ENCODE data around the gene RNASE13. TPM values are rescaled to one million over a fixed set of nuclear protein-coding genes. Genes with fewer than 3 reads are reported as not detected.
"Not testable (repeated sequence)": the region's sequence is repeated elsewhere in the genome, so short reads cannot be mapped to it uniquely, and the experiment has no call there.

The RNASE13 gene
- total RNA-seq, 1 donor from 2014 or later: not detected

- peaks cover 29% of the 10 kb centered on the region for H3K27me3 Mint-ChIP-seq
- H3K9me3 Mint-ChIP-seq: no peaks in the 10 kb centered on the region
- H3K4me3 Mint-ChIP-seq: no peak overlapping the region
- no peak for DNase-seq
- no peaks in the 10 kb centered on the region for H3K4me1 Mint-ChIP-seq
- TF ChIP-seq, protein P1, sequence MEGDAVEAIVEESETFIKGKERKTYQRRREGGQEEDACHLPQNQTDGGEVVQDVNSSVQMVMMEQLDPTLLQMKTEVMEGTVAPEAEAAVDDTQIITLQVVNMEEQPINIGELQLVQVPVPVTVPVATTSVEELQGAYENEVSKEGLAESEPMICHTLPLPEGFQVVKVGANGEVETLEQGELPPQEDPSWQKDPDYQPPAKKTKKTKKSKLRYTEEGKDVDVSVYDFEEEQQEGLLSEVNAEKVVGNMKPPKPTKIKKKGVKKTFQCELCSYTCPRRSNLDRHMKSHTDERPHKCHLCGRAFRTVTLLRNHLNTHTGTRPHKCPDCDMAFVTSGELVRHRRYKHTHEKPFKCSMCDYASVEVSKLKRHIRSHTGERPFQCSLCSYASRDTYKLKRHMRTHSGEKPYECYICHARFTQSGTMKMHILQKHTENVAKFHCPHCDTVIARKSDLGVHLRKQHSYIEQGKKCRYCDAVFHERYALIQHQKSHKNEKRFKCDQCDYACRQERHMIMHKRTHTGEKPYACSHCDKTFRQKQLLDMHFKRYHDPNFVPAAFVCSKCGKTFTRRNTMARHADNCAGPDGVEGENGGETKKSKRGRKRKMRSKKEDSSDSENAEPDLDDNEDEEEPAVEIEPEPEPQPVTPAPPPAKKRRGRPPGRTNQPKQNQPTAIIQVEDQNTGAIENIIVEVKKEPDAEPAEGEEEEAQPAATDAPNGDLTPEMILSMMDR (IDR thresholded peaks at IDR 0.05): no peak
- no peaks in the 10 kb centered on the region for H3K36me3 Mint-ChIP-seq (ENCODE audit: low read depth)
- ATAC-seq (ENCODE audit: low read depth): no peak
- intact Hi-C loops (cut with micrococcal nuclease): no loop called here
- no peak overlapping the region for H3K27ac Mint-ChIP-seq
- POLR2A ChIA-PET: interaction anchor here (1.3 to 1.9 kb wide), 2 partner anchors 60 to 93 kb away, joined by 3 to 4 read pairs; no protein-coding TSS in a partner anchor
- CTCF ChIA-PET: interaction anchor here (1.1 to 12.2 kb wide), 5 partner anchors 21 to 95 kb away, joined by 3 to 257 read pairs (median 15); partner anchors contain the start of genes TMEM253 and ZNF219
Observed at GRCh38 chr14:21011136-21011535, 23.5 kb downstream of the RNASE13 start.

DNA sequence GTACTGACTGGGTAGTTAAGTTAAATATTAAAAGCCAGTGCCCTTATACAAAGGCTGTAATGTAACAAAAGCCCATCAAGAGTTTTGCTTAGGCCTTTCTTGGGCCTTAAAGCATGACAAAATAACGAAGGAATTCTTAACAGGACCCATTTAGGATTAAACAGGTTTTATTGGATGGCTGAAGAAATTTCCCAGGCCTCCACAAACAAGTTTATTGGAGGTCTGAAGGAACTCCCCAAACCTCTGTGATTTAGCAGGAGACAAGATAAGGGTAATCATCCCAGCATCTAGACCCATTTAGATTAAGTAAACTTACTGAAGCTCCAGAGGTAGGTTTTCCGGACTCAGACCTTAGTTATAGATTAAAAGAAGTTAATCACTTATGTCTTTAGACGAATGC is 24.9 kb downstream of the RNASE13 start:
- intact Hi-C loops (cut with micrococcal nuclease); H3K9me3 Mint-ChIP-seq; H3K4me1 Mint-ChIP-seq; H3K27ac Mint-ChIP-seq; DNase-seq; POLR2A ChIA-PET; ATAC-seq (ENCODE audit: low read depth); H3K4me3 Mint-ChIP-seq; H3K36me3 Mint-ChIP-seq (ENCODE audit: low read depth): not testable (repeated sequence)
- CTCF ChIA-PET: interaction anchor here (12.2 kb wide), 1 partner anchor 97 kb away, joined by 257 read pairs; the partner anchor contains the start of gene TMEM253
- peaks cover 22% of the 10 kb centered on the region for H3K27me3 Mint-ChIP-seq

GRCh38 chr14:21003788-21004346 is 30.7 kb downstream of the RNASE13 start:
- H3K36me3 Mint-ChIP-seq (ENCODE audit: low read depth): no peaks in the 10 kb centered on the region
- DNase-seq (no peak), ATAC-seq (ENCODE audit: low read depth) (no peak)
- no peak overlapping the region for H3K27ac Mint-ChIP-seq
- ChIA-PET POLR2A (no interaction called here), CTCF (interaction anchor here (1.3 to 4.0 kb wide), 3 partner anchors 9 to 33 kb away, joined by 4 to 18 read pairs (median 4); no protein-coding TSS in a partner anchor)
- no peaks in the 10 kb centered on the region for H3K4me1 Mint-ChIP-seq
- no peak overlapping the region for H3K4me3 Mint-ChIP-seq
- TF ChIP-seq, protein P1 (IDR thresholded peaks at IDR 0.05): no peak
- H3K27me3 Mint-ChIP-seq: no peaks in the 10 kb centered on the region
- intact Hi-C loops (cut with micrococcal nuclease): no loop called here
- no peaks in the 10 kb centered on the region for H3K9me3 Mint-ChIP-seq

GRCh38 chr14:21001218-21001617 is 33.4 kb downstream of the RNASE13 start:
- intact Hi-C loops (cut with micrococcal nuclease): no loop called here
- POLR2A ChIA-PET: interaction anchor here (0.6 kb wide), 1 partner anchor 478 kb away, joined by 6 read pairs; no protein-coding TSS in a partner anchor
- Mint-ChIP-seq H3K27me3 (no peaks in the 10 kb centered on the region), H3K4me1 (no peaks in the 10 kb centered on the region), H3K27ac (no peak overlapping the region), H3K9me3 (no peaks in the 10 kb centered on the region), H3K36me3 (ENCODE audit: low read depth) (peaks cover 16% of the 10 kb centered on the region), H3K4me3 (no peak overlapping the region)
- no peak for ATAC-seq (ENCODE audit: low read depth)
- CTCF ChIA-PET: interaction anchor here (1.4 kb wide), 1 partner anchor 13 kb away, joined by 5 read pairs; no protein-coding TSS in a partner anchor
- TF ChIP-seq, protein P1 (IDR thresholded peaks at IDR 0.05): no peak
- no peak for DNase-seq

- POLR2A ChIA-PET: no interaction called here
- ATAC-seq (ENCODE audit: low read depth) (no peak), DNase-seq (no peak)
- TF ChIP-seq, protein P1 (IDR thresholded peaks at IDR 0.05): no peak
- Mint-ChIP-seq H3K4me1 (no peaks in the 10 kb centered on the region), H3K27ac (no peak overlapping the region), H3K4me3 (no peak overlapping the region), H3K9me3 (no peaks in the 10 kb centered on the region), H3K36me3 (ENCODE audit: low read depth) (peaks cover 33% of the 10 kb centered on the region), H3K27me3 (no peaks in the 10 kb centered on the region)
- CTCF ChIA-PET: interaction anchor here (1.8 kb wide), 1 partner anchor 93 kb away, joined by 6 read pairs; no protein-coding TSS in a partner anchor
- intact Hi-C loops (cut with micrococcal nuclease): no loop called here
Observed at GRCh38 chr14:20999591-20999990, 35.0 kb downstream of the RNASE13 start.

All from activated B cell treated with CpG ODN at 0.5 μM for 24 hours (primary cell).